Middle frontal gyrus (tissue), 1 donor: ENCODE results near the gene CAMTA1.

Experiments
- DNase-seq: peaks from one replicate; pipeline ENCODE4 v3.0.0-alpha.2; 2015; ENCODE audit warnings: low spot score; ENCODE audit errors: extremely low spot score

CAMTA1 gene

GRCh38 chr1:7625401-7625800, 840.1 kb downstream of the CAMTA1 start:
- no peak for DNase-seq

- no peak for DNase-seq
Measured at GRCh38 chr1:7628273-7628672, 843.0 kb downstream of the CAMTA1 start.

- no peak for DNase-seq
Measured at GRCh38 chr1:7629011-7629410, 843.8 kb downstream of the CAMTA1 start.

- DNase-seq: no peak
Measured at GRCh38 chr1:7629465-7630195, 844.4 kb downstream of the CAMTA1 start.

- DNase-seq: no peak
Measured at GRCh38 chr1:7630378-7630777, 845.1 kb downstream of the CAMTA1 start.

- DNase-seq: no peak
Measured at GRCh38 chr1:7632176-7632575, 846.9 kb downstream of the CAMTA1 start.

- no peak for DNase-seq
Measured at GRCh38 chr1:7632681-7633080, 847.4 kb downstream of the CAMTA1 start.

- DNase-seq: no peak
Measured at GRCh38 chr1:7633506-7634245, 848.4 kb downstream of the CAMTA1 start.

- DNase-seq: no peak
Measured at GRCh38 chr1:7634546-7635240, 849.4 kb downstream of the CAMTA1 start.

- DNase-seq: no peak
Measured at GRCh38 chr1:7636795-7637526, 851.7 kb downstream of the CAMTA1 start.

- DNase-seq: no peak
Measured at GRCh38 chr1:7638078-7638477, 852.8 kb downstream of the CAMTA1 start.

- DNase-seq: no peak
Measured at GRCh38 chr1:7639435-7640131, 854.3 kb downstream of the CAMTA1 start.

- DNase-seq: no peak
Measured at GRCh38 chr1:7640350-7640749, 855.1 kb downstream of the CAMTA1 start.

GRCh38 chr1:7640920-7641585, 855.8 kb downstream of the CAMTA1 start:
- DNase-seq: no peak

- no peak for DNase-seq
Measured at GRCh38 chr1:7641587-7642417, 856.5 kb downstream of the CAMTA1 start.

- DNase-seq: no peak
Measured at GRCh38 chr1:7642418-7642704, 857.1 kb downstream of the CAMTA1 start.

- DNase-seq: no peak
Measured at GRCh38 chr1:7642781-7643529, 857.7 kb downstream of the CAMTA1 start.

GRCh38 chr1:7643530-7643929, 858.3 kb downstream of the CAMTA1 start:
- no peak for DNase-seq

- no peak for DNase-seq
Measured at GRCh38 chr1:7644086-7644485, 858.8 kb downstream of the CAMTA1 start.
